Inflammatory macrophage treated with lipopolysaccharide for 4 hours (primary cell): ENCODE measurements around the gene UBE2QL1.

Source experiments
- DNase-seq: peaks from one replicate; pipeline ENCODE4 v3.0.0-alpha.2; 2020

Gene UBE2QL1

DNA sequence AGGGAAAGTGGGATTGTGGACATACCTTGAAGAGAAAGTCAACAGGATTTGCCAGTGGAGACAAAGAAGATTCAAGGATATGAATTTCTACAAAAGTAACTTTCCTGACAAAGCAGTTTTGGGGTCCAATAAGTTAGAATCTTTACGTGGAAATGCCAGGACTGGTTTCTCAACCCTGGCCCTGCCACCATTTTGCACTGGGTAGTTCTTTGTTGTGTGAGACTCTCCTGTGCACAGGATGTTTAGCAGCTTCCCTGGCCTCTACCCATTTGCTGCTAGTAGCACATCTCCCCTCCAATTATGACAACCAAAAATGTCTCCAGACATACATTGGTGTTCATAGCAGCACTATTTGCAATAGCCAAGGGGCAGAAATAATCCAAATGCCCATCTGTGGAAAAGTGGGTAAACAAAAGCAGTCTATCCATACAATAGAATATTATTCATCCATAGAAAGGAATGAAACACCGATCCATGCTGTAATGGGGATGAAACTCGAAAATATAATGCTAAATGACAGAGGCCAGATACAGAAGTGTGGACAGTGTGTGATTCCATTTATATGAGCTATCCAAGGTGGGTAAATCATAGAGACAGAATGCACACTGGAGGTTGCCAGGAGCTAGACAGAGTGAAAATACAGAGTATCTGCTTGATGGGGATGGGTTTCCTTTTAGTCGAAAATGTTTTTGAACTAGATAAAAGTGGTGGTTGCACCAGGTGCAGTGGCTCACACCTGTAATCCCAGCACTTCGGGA is 92.8 kb downstream of the UBE2QL1 start:
- no peak for DNase-seq

DNA sequence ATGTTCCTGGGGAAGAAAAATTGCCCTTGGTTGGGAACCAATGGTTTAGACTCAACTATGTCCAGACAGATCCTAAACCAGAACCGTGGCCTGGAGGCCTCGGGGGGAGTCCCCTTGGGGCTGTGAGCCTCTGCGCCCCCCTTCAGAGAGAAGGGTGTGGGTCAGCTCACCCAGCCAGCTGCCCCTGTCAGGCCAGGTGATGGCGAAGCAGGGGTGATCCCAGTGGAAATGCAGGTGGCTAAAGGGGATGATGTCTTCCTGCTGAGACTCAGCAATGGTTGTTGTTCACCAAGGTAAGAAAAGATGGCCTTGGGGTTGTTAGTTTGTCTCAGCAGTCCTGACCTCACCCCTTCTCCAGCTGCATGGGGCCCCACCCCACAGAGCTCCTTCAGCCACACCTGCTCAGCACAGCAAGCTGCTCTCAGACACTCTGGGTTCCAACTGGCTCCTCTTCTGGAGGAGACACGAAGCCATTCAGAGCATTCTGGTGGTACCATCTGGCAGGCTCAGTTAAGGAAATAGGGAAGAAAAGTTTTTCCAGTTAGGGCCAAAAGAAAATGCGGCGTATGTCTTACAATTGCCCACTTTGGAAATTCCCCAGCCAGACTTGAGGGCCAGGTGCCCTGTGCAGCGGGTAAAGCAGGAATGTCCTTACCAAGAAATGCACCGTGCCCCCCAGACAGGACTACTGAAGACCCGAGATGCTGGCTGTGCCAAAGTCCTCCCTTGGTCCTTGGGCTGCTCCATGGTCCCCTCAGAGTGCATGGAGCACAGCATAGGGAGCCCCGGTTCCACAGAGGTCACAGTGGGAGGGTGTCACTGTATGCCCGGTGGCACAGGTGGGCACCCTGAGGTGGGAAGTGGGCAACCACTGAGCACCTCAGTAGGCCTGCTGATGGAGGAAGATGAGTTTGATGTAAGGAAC is 94.0 kb downstream of the UBE2QL1 start:
- no peak for DNase-seq

DNA sequence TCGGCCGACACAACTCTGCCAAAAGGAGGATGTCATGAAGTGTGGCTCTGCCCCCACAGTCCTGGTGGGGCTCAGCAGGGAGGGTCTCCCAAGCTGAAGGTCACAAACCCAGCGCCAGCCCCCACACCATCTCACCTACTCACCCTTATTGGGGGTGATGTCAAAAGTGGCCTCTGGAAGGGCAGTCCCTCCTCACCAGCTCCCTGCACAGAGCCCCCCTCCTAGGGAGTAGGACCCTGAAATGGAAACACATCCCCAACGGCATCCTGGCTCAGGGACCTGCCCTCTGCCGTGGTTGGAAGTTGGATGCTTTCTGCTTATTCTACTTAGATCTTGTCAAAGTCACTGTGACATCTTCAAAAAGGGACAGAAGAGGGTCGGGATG is 94.7 kb downstream of the UBE2QL1 start:
- DNase-seq, result no peak

DNA sequence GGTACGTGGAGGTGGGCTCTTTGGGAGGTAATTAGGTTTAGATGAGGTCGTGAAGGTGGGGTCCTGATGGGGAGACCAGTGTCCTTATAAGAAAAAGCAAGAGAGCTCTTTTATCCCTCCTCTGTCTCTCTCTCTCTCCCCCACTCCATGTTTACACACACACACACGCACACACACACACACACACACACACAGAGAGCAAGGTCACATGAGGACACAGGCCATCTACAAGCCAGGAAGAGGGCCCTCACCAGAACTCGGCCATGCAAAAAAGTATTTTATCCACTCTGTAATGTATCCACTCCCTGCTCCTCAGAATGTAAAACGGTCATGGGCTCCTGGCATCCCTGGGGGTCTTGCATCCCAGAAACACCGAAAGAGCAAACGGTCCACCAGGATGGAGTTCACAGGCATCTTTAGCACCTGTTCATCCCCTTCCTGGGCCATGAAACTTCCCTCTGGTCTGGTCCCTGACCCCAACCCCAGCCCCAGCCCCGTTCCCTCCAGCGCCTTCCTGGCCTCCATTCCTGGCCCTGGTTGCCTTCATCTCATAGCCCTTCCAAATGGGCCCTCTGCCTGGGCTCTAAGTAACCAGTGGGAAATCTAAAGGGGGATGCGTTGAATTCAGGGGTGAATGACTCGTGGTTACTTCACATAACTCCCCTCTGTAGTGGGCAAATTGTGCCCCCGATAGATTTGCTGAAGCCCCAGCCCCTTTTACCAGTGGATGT is 95.3 kb downstream of the UBE2QL1 start:
- DNase-seq, result no peak
